Smooth muscle cell (in vitro differentiated cells): ENCODE results near the gene CCR6. TPM values are rescaled to one million over a fixed set of nuclear protein-coding genes. Genes with fewer than 3 reads are reported as not detected.

Experiments used
- DNase-seq: peaks from one replicate; lab custom pipeline; 2025; ENCODE audit not compliant: unreplicated experiment; lab: John Stamatoyannopoulos, UW
- H2AFZ ChIP-seq: fragments of 200-600 bp; sonication (generic); 2 replicates; pipeline ENCODE4 v1.6.0; 2016; ENCODE audit warnings: antibody characterized with exemption, low read depth, mild to moderate bottlenecking
- H3F3A ChIP-seq: fragments of 200-600 bp; sonication (generic); 2 replicates; pipeline ENCODE4 v1.6.0; 2017; ENCODE audit warnings: antibody characterized with exemption, low read depth
- H3K27ac ChIP-seq: fragments of 200-600 bp; sonication (generic); 2 replicates; pipeline ENCODE4 v1.5.1; 2016; ENCODE audit warnings: low read depth, mild to moderate bottlenecking
- H3K27me3 ChIP-seq: fragments of 200-600 bp; sonication (generic); 2 replicates; pipeline ENCODE4 v1.6.1; 2016; ENCODE audit warnings: low read depth, mild to moderate bottlenecking
- H3K36me3 ChIP-seq: fragments of 200-600 bp; sonication (generic); 2 replicates; pipeline ENCODE4 v1.5.1; 2016; ENCODE audit warnings: low read depth
- H3K4me1 ChIP-seq: fragments of 200-600 bp; sonication (generic); 2 replicates; pipeline ENCODE4 v1.5.1; 2016; ENCODE audit warnings: low read depth
- H3K4me2 ChIP-seq: fragments of 200-600 bp; sonication (generic); 2 replicates; pipeline ENCODE4 v1.6.0; 2016; ENCODE audit warnings: mild to moderate bottlenecking
- H3K4me3 ChIP-seq: fragments of 200-600 bp; sonication (generic); 2 replicates; pipeline ENCODE4 v1.5.1; 2016; ENCODE audit warnings: mild to moderate bottlenecking
- H3K79me2 ChIP-seq: fragments of 200-600 bp; sonication (generic); 2 replicates; pipeline ENCODE4 v1.6.0; 2016; ENCODE audit warnings: low read depth, mild to moderate bottlenecking
- H3K9ac ChIP-seq: fragments of 200-600 bp; sonication (generic); 2 replicates; pipeline ENCODE4 v1.6.0; 2016; ENCODE audit warnings: low read depth
- H3K9me3 ChIP-seq: fragments of 200-600 bp; sonication (generic); replicated peaks from 2 replicates; pipeline ENCODE4 v1.5.1; 2016; ENCODE audit warnings: low read depth
- H4K20me1 ChIP-seq: fragments of 200-600 bp; sonication (generic); 2 replicates; pipeline ENCODE4 v1.6.0; 2016; ENCODE audit warnings: low read depth
- CTCF ChIP-seq: fragments of 200-600 bp; sonication (generic); IDR thresholded peaks from 2 replicates; pipeline ENCODE4 v1.5.1; 2017; ENCODE audit warnings: borderline replicate concordance, mild to moderate bottlenecking, antibody characterized with exemption; ENCODE audit not compliant: insufficient read depth, poor library complexity, severe bottlenecking
- WGBS: methylation state at CpG from one replicate; pipeline ENCODE4 v1.1.7; 2016; ENCODE audit warnings: low lambda C conversion rate; 5-methylcytosine and 5-hydroxymethylcytosine counted together
- polyA plus RNA-seq: library from polyadenylated mRNA; unstranded; fragments of >200 nt; fragmentation: Nextera tagmentation; extraction: Ambion mirVana; gene quantifications from 2 replicates; pipeline ENCODE4 v1.2.1, GENCODE V29; 2016
- total RNA-seq: library from RNA; depleted of rRNA; stranded (reverse); fragments of >200 nt; gene quantifications from 2 replicates; pipeline ENCODE4 v1.2.3, GENCODE V29; 2014

Gene CCR6
- total and polyA plus RNA-seq, 2 experiments from 2014 or later = not detected

- Histone ChIP-seq H3K36me3 (no peaks in the 10 kb centered on the region), H3K27me3 (peaks cover 28% of the 10 kb centered on the region)
- TF ChIP-seq CTCF = no peak
Measured at GRCh38 chr6:167143041-167143440, 20.1 kb downstream of the CCR6 start.

GRCh38 chr6:167145461-167145860, 22.6 kb downstream of the CCR6 start:
- H3K79me2 ChIP-seq = no peaks in the 10 kb centered on the region
- H3K9me3 ChIP-seq = no peaks in the 10 kb centered on the region
- peaks cover 14% of the 10 kb centered on the region for H3K4me1 ChIP-seq
- TF ChIP-seq CTCF = no peak
- no peak overlapping the region for H2AFZ ChIP-seq
- 92% methylated on average over 12 of the region's 12 CpGs for WGBS
- no peak overlapping the region for H3K4me2 ChIP-seq
- H3K9ac ChIP-seq = no peak overlapping the region
- no peak overlapping the region for H3K4me3 ChIP-seq
- H3K27me3 ChIP-seq = peaks cover 31% of the 10 kb centered on the region
- no peak for DNase-seq
- no peaks in the 10 kb centered on the region for H4K20me1 ChIP-seq
- H3F3A ChIP-seq = no peaks in the 10 kb centered on the region
- H3K27ac ChIP-seq = no peak overlapping the region
- no peaks in the 10 kb centered on the region for H3K36me3 ChIP-seq

More at GRCh38 chr6:167143041-167143440, 20.1 kb downstream of the CCR6 start:
- Histone ChIP-seq H3K4me2 (no peak overlapping the region), H3K79me2 (no peaks in the 10 kb centered on the region), H3F3A (no peaks in the 10 kb centered on the region), H3K9me3 (no peaks in the 10 kb centered on the region), H3K27ac (no peak overlapping the region), H4K20me1 (no peaks in the 10 kb centered on the region), H2AFZ (no peak overlapping the region), H3K4me3 (no peak overlapping the region), H3K4me1 (peaks cover 14% of the 10 kb centered on the region), H3K9ac (no peak overlapping the region)
- 93% methylated on average over 9 of the region's 9 CpGs for WGBS
- no peak for DNase-seq

GRCh38 chr6:167146135-167146534, 23.2 kb downstream of the CCR6 start:
- H3K27me3 ChIP-seq = peaks cover 31% of the 10 kb centered on the region
- no peak overlapping the region for H3K9ac ChIP-seq
- no peaks in the 10 kb centered on the region for H3K79me2 ChIP-seq
- H3K4me3 ChIP-seq = no peak overlapping the region
- H3K4me2 ChIP-seq = no peak overlapping the region
- H3K9me3 ChIP-seq = no peaks in the 10 kb centered on the region
- no peaks in the 10 kb centered on the region for H3F3A ChIP-seq
- H4K20me1 ChIP-seq = no peaks in the 10 kb centered on the region
- H3K36me3 ChIP-seq = no peaks in the 10 kb centered on the region
- TF ChIP-seq CTCF = no peak
- H3K4me1 ChIP-seq = peaks cover 8% of the 10 kb centered on the region
- no peak overlapping the region for H2AFZ ChIP-seq
- WGBS = 71% methylated on average over 15 of the region's 15 CpGs
- no peak for DNase-seq
- no peak overlapping the region for H3K27ac ChIP-seq

GRCh38 chr6:167146977-167147376, 24.1 kb downstream of the CCR6 start:
- Histone ChIP-seq H2AFZ (no peak overlapping the region), H3K4me1 (peaks cover 8% of the 10 kb centered on the region), H3K36me3 (no peaks in the 10 kb centered on the region), H3F3A (no peaks in the 10 kb centered on the region), H3K27ac (no peak overlapping the region), H3K4me2 (peak overlapping the region; percentile 42), H3K79me2 (no peaks in the 10 kb centered on the region), H3K9me3 (no peaks in the 10 kb centered on the region), H3K9ac (no peak overlapping the region), H3K27me3 (peaks cover 31% of the 10 kb centered on the region), H4K20me1 (no peaks in the 10 kb centered on the region), H3K4me3 (no peak overlapping the region)
- no peak for DNase-seq
- TF ChIP-seq CTCF = no peak
- WGBS = 9% methylated on average over 16 of the region's 16 CpGs
